NOMO-1 (cell line): ENCODE measurements around the gene IPCEF1.
"Not testable (repeated sequence)": the region's sequence is repeated elsewhere in the genome, so short reads cannot be mapped to it uniquely, and the experiment has no call there.

ENCODE experiments used
- DNase-seq, 2 experiments: peaks; one replicate each; lab custom pipeline; 2025; ENCODE audit not compliant: unreplicated experiment in 2 of 2; lab: John Stamatoyannopoulos, UW

IPCEF1 gene

GRCh38 chr6:154337406-154338005 lies 19.1 kb downstream of the IPCEF1 start:
- DNase-seq, result peak in 1 of 2 experiments; percentile 28

GRCh38 chr6:154334147-154334546 lies 22.5 kb downstream of the IPCEF1 start:
- DNase-seq, result not testable (repeated sequence)

- no peak for DNase-seq
These were observed 24.9 kb downstream of the IPCEF1 start for GRCh38 chr6:154331750-154332149.

GRCh38 chr6:154329350-154330170 lies 27.0 kb downstream of the IPCEF1 start:
- no peak for DNase-seq

DNA sequence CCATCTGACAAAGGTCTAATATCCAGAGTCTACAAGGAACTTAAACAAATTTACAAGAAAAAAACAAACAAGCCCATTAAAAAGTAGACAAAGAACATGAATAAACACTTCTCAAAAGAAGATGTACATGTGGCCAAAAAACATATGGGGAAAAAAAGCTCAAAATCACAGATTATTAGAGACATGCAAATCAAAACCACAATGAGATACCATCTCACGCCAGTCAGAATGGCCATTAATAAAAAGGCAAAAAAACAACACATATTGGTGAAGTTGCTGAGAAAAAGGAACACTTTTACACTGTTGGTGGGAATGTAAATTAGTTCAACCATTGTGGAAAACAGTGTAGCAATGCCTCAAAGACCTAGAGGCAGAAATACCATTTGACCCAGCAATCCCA lies 29.3 kb downstream of the IPCEF1 start:
- not testable (repeated sequence) for DNase-seq

GRCh38 chr6:154325142-154325541 lies 31.5 kb downstream of the IPCEF1 start:
- DNase-seq, result no peak

DNA sequence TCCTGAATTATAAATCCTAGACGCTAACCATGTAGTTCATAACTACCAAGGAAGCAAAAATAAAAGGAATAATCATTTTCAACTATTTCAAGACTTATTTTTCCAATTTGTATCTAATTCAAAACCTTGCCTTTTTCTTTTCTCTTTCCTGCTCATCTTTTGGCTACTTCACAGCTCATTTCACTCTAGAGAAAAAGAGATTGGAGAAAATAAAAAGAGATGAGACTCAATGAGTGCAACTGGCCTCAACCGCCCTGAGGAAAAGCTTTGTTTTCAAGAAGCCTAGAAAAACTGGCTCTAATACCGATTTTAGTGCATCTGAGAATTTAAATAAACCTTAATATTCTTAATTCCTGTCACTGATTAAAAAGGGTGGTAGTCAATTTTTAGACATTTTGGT lies 36.4 kb downstream of the IPCEF1 start:
- no peak for DNase-seq

DNA sequence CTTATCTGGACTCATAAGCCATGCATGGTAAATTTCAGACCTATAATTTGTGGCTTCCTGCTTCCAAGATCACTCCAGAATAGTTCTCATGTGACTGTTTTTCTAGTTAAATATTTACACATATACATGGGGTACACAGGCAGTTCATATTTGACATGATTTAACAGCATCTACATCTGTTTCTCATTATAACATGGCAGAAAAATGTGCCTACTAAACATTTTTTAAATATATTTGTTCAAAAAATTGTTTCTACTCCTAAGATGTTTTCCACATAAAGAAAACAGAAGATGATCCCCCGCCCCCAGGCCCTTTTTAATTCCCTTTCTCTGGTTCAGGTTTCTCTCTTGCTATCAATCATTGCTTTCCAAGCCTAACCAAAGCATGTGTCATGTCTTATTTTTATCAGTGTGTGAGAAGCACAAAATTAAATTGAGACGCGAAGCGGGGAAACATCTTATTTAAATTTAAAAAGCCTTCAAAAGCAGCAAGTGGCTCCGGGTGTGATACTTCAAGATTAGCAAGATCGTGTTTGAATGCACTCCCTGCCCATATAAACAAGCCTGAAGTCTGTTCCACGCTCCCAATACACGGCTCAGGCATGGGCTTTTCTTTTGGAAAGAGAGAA lies 37.3 kb downstream of the IPCEF1 start:
- no peak for DNase-seq

- no peak for DNase-seq
These were observed 37.9 kb downstream of the IPCEF1 start for GRCh38 chr6:154318721-154319120.

DNA sequence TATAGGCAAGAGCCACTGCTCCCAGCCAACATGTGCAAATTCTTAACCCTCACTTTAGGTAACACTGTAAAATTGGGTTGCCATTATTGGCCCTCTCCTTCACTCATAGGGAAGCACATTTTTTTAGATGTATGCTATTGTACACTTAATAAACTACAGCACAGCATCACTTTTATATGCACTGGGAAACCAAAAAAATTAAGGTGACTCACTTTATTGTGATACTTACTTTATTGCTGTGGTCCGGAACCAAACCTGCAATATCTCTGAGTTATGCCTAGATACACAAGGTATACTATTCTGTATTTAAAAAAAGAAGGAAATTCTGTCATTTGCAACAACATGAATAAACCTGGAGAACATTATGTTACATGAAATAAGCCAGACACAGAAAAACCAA lies 40.5 kb downstream of the IPCEF1 start:
- no peak for DNase-seq

GRCh38 chr6:154314084-154314483 lies 42.5 kb downstream of the IPCEF1 start:
- no peak for DNase-seq

DNA sequence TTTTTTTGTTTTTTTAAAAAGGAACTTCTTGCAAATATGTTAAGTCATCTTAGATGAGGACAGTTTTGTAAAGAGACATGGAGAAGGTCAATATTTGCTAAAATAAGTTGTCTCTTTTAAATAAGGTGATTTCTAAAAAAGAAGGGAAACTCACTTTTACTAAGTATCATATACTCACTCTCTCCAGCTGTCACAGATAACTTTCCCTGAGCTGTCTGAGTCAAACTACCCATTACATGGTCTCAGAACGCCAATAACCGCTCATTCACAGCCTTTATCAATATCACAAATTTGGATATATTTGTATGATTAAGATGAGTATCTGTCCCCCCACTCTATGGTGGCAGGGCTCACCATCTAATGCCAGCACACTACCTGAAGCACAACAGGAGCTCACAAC lies 47.6 kb downstream of the IPCEF1 start:
- no peak for DNase-seq

DNA sequence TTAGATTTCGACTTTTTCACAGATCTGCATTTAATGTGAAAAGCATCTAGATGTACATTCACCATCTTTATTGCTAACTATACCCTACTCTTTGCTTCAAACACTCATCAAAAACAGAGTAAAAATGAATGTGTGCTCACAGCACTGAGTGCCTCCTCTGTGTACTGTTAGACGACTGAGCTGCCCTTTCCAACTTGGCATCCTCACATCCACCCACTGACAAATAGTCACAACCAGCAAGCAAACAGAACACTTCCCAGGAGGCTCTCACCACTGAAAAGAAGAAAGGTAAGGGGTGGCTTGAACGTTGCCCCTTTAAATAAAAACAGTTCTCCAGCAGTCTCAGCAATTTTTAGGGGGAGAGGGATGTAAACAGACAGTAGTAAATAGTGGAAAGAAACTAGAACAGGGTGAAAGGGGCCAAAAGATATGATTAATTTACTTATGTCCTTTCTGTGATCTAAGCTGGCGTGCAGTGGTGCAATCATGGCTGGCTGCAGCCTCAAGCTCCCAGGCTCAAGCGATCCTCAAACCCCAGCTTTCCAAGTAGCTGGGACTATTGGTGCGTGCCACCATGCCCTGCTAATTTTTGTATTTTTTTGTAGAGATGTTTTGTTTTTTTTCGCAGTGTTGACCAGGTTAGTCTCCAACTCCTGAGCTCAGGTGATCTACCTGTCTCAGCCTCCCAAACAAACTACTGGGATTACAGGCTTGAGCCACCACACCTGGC lies 48.7 kb downstream of the IPCEF1 start:
- DNase-seq, result no peak

DNA sequence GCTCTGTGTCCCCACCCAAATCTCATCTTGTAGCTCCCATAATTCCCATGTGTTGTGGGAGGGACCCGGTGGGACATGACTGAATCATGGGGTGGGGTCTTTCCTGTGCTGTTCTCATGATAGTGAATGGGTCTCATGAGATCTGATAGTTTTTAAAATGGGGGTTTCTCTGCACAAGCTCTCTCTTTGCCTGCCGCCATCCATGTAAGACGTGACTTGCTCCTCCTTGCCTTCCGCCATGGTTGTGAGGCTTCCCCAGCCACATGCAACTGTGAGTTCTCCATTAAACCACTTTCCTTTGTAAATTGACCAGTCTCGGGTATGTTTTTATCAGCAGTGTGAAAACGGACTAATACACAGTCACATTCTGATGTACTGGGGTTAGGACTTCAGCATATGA lies 49.5 kb downstream of the IPCEF1 start:
- not testable (repeated sequence) for DNase-seq

GRCh38 chr6:154306696-154307095 lies 49.9 kb downstream of the IPCEF1 start:
- no peak for DNase-seq

- peak in 1 of 2 experiments; percentile 60 for DNase-seq
These were observed 52.4 kb downstream of the IPCEF1 start for GRCh38 chr6:154304191-154304590.

GRCh38 chr6:154303642-154304041 lies 53.0 kb downstream of the IPCEF1 start:
- DNase-seq, result peak; percentile 29 to 55

GRCh38 chr6:154301839-154302752 lies 54.5 kb downstream of the IPCEF1 start:
- DNase-seq, result peak; percentile 81 to 99

DNA sequence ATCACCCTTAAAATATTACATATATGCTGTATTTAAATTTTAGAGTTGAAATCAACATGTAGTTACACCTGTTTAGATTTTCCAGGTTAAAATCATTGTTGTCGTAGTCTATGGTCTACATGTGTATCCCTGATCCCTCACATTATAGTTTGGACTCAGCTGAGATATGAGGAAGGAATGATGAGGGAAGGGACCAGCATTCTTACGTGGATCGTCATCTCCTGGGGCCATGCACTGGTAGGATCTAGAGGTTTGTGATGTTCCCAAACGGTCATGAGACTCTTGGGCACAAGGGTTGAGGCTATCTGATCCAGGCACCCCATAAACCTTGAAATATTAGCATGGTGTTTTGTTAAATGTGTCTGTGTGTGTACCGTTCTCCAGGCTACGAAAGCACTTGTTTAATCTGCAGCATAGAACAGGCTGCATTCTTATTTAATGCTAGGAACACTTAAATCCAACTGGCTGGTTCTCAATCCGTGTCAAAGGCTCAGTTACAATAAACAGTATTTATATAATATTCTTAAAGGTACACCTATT lies 55.4 kb downstream of the IPCEF1 start:
- no peak for DNase-seq

DNA sequence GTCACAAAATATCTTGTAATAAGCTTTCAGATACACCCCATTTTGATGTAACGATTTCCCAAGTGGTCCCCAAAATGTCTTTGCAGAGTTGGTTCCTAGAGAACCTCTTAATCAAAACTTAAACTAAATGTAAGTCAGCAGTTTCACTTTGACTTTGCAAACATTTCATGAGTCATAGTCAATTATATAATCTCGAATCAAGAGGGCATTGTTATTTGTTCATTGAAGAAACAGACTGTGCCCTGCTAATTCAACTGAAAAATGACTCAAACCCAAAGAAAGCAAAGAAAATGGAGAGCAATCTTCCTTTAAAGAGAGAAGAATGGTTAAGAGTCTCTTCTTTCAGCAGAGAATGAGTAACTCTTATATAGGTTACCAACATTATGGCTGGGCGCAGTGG lies 58.3 kb downstream of the IPCEF1 start:
- no peak for DNase-seq
